Measurements from ENCODE around the gene LYPD5. TPM values are rescaled to one million over a fixed set of nuclear protein-coding genes. Genes with fewer than 3 reads are reported as not detected.

Gene LYPD5
- total RNA-seq, 1 experiment from 2014 or later, result 2.9 TPM

GRCh38 chr19:43779820-43780219 lies 22.4 kb downstream of the LYPD5 start:
- H3K27me3 ChIP-seq (ENCODE audit: insufficient read depth, low read depth), result no peaks in the 10 kb centered on the region
- peak overlapping the region; percentile 83 for H3K4me2 ChIP-seq
- H3K4me3 ChIP-seq, result peak overlapping the region; percentile 62
- H3K9me2 ChIP-seq (ENCODE audit: insufficient read depth), result no peaks in the 10 kb centered on the region
- POLR2A ChIA-PET (ENCODE audit: unreplicated experiment), result interaction anchor here (0.6 kb wide), 2 partner anchors 11 to 20 kb away, joined by 3 to 8 read pairs; no protein-coding TSS in a partner anchor
- TSS peak; percentile 53 for BruUV-seq (replicated peaks)
- peak overlapping the region; percentile 88 for H3K27ac ChIP-seq
- H3K79me2 ChIP-seq (ENCODE audit: low read depth), result peaks cover 66% of the 10 kb centered on the region
- intact Hi-C loops (cut with micrococcal nuclease; ENCODE audit: unreplicated experiment), result loop anchor here (1.0 to 10.0 kb wide), 2 partner anchors 26 to 335 kb away; partner anchors contain the start of gene SMG9
- TF ChIP-seq CTCF (conservative IDR thresholded peaks at IDR 0.05) (peak; percentile 53; the same call in 1 of the 2 replicates), EZH2 (IDR thresholded peaks at IDR 0.05; ENCODE audit: low read depth) (no peak)
- peaks cover 9% of the 10 kb centered on the region for H3K36me3 ChIP-seq (ENCODE audit: low read depth)
- H3K9me3 ChIP-seq (ENCODE audit: insufficient read depth, low read depth), result no peaks in the 10 kb centered on the region
- peaks cover 62% of the 10 kb centered on the region for H3K4me1 ChIP-seq (replicated peaks; ENCODE audit: insufficient read depth)
- peak; percentile 39 to 48 for DNase-seq
- peaks cover 67% of the 10 kb centered on the region for H3F3A ChIP-seq (ENCODE audit: insufficient read depth, low read depth)
- CTCF ChIA-PET, result interaction anchor here (0.8 kb wide), 1 partner anchor 111 kb away, joined by 8 read pairs; no protein-coding TSS in a partner anchor
- H4K20me1 ChIP-seq (ENCODE audit: insufficient read depth), result no peaks in the 10 kb centered on the region
- H2AFZ ChIP-seq, result no peak overlapping the region

DNA sequence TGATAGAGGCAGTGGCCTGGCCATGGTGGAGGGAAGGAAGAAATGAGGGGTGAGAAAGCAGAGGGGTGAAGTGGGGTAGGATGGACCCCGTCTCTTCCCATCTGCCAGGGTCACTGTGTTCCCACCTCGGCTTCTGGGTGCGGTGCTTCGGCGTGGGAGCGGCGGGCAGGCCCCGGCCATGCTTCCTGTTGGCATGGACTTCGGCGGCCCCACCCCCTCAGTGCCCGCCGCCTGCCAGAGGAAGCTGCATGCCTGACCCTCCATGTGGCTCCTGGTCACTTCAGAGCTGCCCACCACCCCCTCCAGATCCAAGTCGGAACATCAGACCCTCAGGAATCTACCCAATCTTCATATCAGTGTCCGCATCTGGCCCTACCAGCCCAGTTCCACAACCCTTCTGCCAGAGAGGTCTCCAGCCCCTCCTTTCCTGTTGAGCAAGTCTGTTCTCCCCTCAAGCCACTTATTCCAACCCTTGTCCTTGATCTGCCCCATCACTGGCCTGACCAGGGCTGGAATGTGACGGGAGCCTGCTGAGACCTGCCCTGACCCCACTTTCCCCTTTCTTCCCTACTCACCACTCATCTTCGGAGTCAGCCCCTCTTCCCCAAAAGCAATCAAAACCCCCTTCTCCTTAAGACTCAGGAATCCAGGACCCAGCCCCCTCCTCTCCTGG lies 23.0 kb downstream of the LYPD5 start:
- intact Hi-C loops (cut with micrococcal nuclease; ENCODE audit: unreplicated experiment), result loop anchor here (1.0 kb wide), 1 partner anchor 25 kb away; the partner anchor contains the start of gene SMG9
- Histone ChIP-seq H3K36me3 (ENCODE audit: low read depth) (peaks cover 11% of the 10 kb centered on the region), H3K9me2 (ENCODE audit: insufficient read depth) (no peaks in the 10 kb centered on the region), H3K4me1 (replicated peaks; ENCODE audit: insufficient read depth) (peaks cover 58% of the 10 kb centered on the region), H3K27me3 (ENCODE audit: insufficient read depth, low read depth) (no peaks in the 10 kb centered on the region), H2AFZ (no peak overlapping the region; the same call in 1 of the 2 replicates), H3K27ac (peak overlapping the region; percentile 88), H3K9me3 (ENCODE audit: insufficient read depth, low read depth) (no peaks in the 10 kb centered on the region), H3F3A (ENCODE audit: insufficient read depth, low read depth) (peaks cover 64% of the 10 kb centered on the region), H3K79me2 (ENCODE audit: low read depth) (peaks cover 71% of the 10 kb centered on the region), H3K4me3 (peak overlapping the region; percentile 62), H4K20me1 (ENCODE audit: insufficient read depth) (no peaks in the 10 kb centered on the region), H3K4me2 (peak overlapping the region; percentile 83)
- ChIA-PET CTCF (interaction anchor here (0.5 to 1.0 kb wide), 3 partner anchors 12 to 122 kb away, joined by 3 to 8 read pairs (median 3); no protein-coding TSS in a partner anchor), POLR2A (ENCODE audit: unreplicated experiment) (interaction anchor here (0.6 to 1.1 kb wide), 3 partner anchors 11 to 22 kb away, joined by 3 to 8 read pairs (median 5); no protein-coding TSS in a partner anchor)
- TF ChIP-seq CTCF (conservative IDR thresholded peaks at IDR 0.05) (no peak), EZH2 (IDR thresholded peaks at IDR 0.05; ENCODE audit: low read depth) (no peak)
- peak; percentile 74 to 80 for DNase-seq
- no TSS peak for BruUV-seq (replicated peaks)

- BruUV-seq (replicated peaks), result TSS peak; percentile 24
- Histone ChIP-seq H3K4me2 (peak overlapping the region; percentile 83), H3K27me3 (ENCODE audit: insufficient read depth, low read depth) (no peaks in the 10 kb centered on the region), H3F3A (ENCODE audit: insufficient read depth, low read depth) (peaks cover 58% of the 10 kb centered on the region), H3K36me3 (ENCODE audit: low read depth) (peaks cover 13% of the 10 kb centered on the region), H2AFZ (no peak overlapping the region), H3K27ac (peak overlapping the region; percentile 88), H3K4me3 (peak overlapping the region; percentile 62), H4K20me1 (ENCODE audit: insufficient read depth) (no peaks in the 10 kb centered on the region), H3K9me2 (ENCODE audit: insufficient read depth) (no peaks in the 10 kb centered on the region), H3K4me1 (replicated peaks; ENCODE audit: insufficient read depth) (peaks cover 52% of the 10 kb centered on the region), H3K79me2 (ENCODE audit: low read depth) (peaks cover 75% of the 10 kb centered on the region), H3K9me3 (ENCODE audit: insufficient read depth, low read depth) (no peaks in the 10 kb centered on the region)
- POLR2A ChIA-PET (ENCODE audit: unreplicated experiment), result interaction anchor here (0.7 to 1.1 kb wide), 2 partner anchors 21 to 110 kb away, joined by 4 to 5 read pairs; no protein-coding TSS in a partner anchor
- no peak for TF ChIP-seq EZH2 (IDR thresholded peaks at IDR 0.05; ENCODE audit: low read depth)
- CTCF ChIA-PET, result interaction anchor here (0.5 to 1.0 kb wide), 3 partner anchors 11 to 121 kb away, joined by 3 to 8 read pairs (median 3); no protein-coding TSS in a partner anchor
- no peak for DNase-seq
- intact Hi-C loops (cut with micrococcal nuclease; ENCODE audit: unreplicated experiment), result loop anchor here (1.0 kb wide), 1 partner anchor 24 kb away; the partner anchor contains the start of gene SMG9
Measured at GRCh38 chr19:43778651-43779050, 23.6 kb downstream of the LYPD5 start.
